Activated CD4-positive, CD25-positive, alpha-beta regulatory T cell treated with anti-CD3 and anti-CD28 coated beads, Interleukin-2, amount 50 U/mL, for 16 hours (primary cell): ENCODE data around the gene NLRX1.
A peak's percentile ranks its signal among the peaks of the same experiment; 100 is the strongest.
"Not testable (repeated sequence)": the region's sequence is repeated elsewhere in the genome, so short reads cannot be mapped to it uniquely, and the experiment has no call there.

ENCODE experiments used
- DNase-seq: peaks from one replicate; pipeline ENCODE4 v3.0.0-alpha.2; 2020; ENCODE audit warnings: low read depth, low spot score

Gene NLRX1

GRCh38 chr11:119184399-119184798 lies 15.9 kb downstream of the NLRX1 start:
- not testable (repeated sequence) for DNase-seq

GRCh38 chr11:119185981-119186634 lies 17.6 kb downstream of the NLRX1 start:
- DNase-seq, result no peak

GRCh38 chr11:119187123-119187892 lies 18.8 kb downstream of the NLRX1 start:
- DNase-seq, result no peak

- DNase-seq, result no peak
These were observed 19.5 kb downstream of the NLRX1 start for GRCh38 chr11:119188067-119188466.

GRCh38 chr11:119188887-119189286 lies 20.4 kb downstream of the NLRX1 start:
- DNase-seq, result no peak

GRCh38 chr11:119189393-119189792 lies 20.9 kb downstream of the NLRX1 start:
- no peak for DNase-seq

- DNase-seq, result no peak
These were observed 22.0 kb downstream of the NLRX1 start for GRCh38 chr11:119190531-119190930.

- not testable (repeated sequence) for DNase-seq
These were observed 22.7 kb downstream of the NLRX1 start for GRCh38 chr11:119191265-119191664.

- no peak for DNase-seq
These were observed 23.6 kb downstream of the NLRX1 start for GRCh38 chr11:119192111-119192510.

GRCh38 chr11:119193001-119193400 lies 24.5 kb downstream of the NLRX1 start:
- DNase-seq, result no peak

GRCh38 chr11:119193626-119194025 lies 25.1 kb downstream of the NLRX1 start:
- no peak for DNase-seq

- DNase-seq, result no peak
These were observed 26.4 kb downstream of the NLRX1 start for GRCh38 chr11:119194811-119195440.

- DNase-seq, result no peak
These were observed 27.2 kb downstream of the NLRX1 start for GRCh38 chr11:119195680-119196079.

- DNase-seq, result peak; percentile 56
These were observed 28.4 kb downstream of the NLRX1 start for GRCh38 chr11:119196833-119197483.

GRCh38 chr11:119198925-119199324 lies 30.4 kb downstream of the NLRX1 start:
- no peak for DNase-seq

- DNase-seq, result not testable (repeated sequence)
These were observed 32.7 kb downstream of the NLRX1 start for GRCh38 chr11:119201236-119201635.

GRCh38 chr11:119202554-119202953 lies 34.0 kb downstream of the NLRX1 start:
- DNase-seq, result no peak

GRCh38 chr11:119204066-119204465 lies 35.5 kb downstream of the NLRX1 start:
- no peak for DNase-seq

- DNase-seq, result no peak
These were observed 36.6 kb downstream of the NLRX1 start for GRCh38 chr11:119205080-119205479.

- peak; percentile 96 for DNase-seq
These were observed 37.3 kb downstream of the NLRX1 start, which contains the start of gene CBL for GRCh38 chr11:119205574-119206510. TSS of gene CBL (plus strand) at chr11:119206339. CDS start at chr11:119206418, 79 bp downstream.
